ENCODE results near the gene MUC2. TPM values are rescaled to one million over a fixed set of nuclear protein-coding genes. Genes with fewer than 3 reads are reported as not detected.

MUC2 gene
- total and polyA plus RNA-seq, 10 of the 15 experiments (the other 5 are each of a cell fraction or from before 2014, with no cell fraction given) = 0.23 TPM; not detected in 9

- RAD21 ChIA-PET (ENCODE audit: unreplicated experiment) = interaction anchor here (0.7 kb wide), 1 partner anchor 211 kb away, joined by 3 read pairs; no protein-coding TSS in a partner anchor
- no peak for TF ChIP-seq MYC (IDR thresholded peaks at IDR 0.05; ENCODE audit: insufficient read depth, insufficient read length, insufficient replicate concordance, low read length, severe bottlenecking)
- TF ChIP-seq RAD21 (IDR thresholded peaks at IDR 0.05; ENCODE audit: insufficient read depth, low read depth, low read length) = no peak
- TF ChIP-seq USF1 (IDR thresholded peaks at IDR 0.05; ENCODE audit: borderline replicate concordance, extremely low read length, insufficient read depth, low read depth, low read length) = no peak
- TF ChIP-seq E2F8 (IDR thresholded peaks at IDR 0.05; ENCODE audit: low read depth, partially characterized antibody) = no peak
- no peak for TF ChIP-seq NR2C1 (IDR thresholded peaks at IDR 0.05)
- no peak for TF ChIP-seq ESRRA (IDR thresholded peaks at IDR 0.05; ENCODE audit: low read length)
- no peak for TF ChIP-seq BCL11A (IDR thresholded peaks at IDR 0.05; ENCODE audit: low read depth, low read length)
- no peak for TF ChIP-seq MLLT1 (IDR thresholded peaks at IDR 0.05)
- no peak for TF ChIP-seq CHD2 (IDR thresholded peaks at IDR 0.05; ENCODE audit: borderline replicate concordance, low read depth, low read length)
- TF ChIP-seq ZNF622 (IDR thresholded peaks at IDR 0.05) = no peak
- no peak for TF ChIP-seq RFX5 (IDR thresholded peaks at IDR 0.05; ENCODE audit: low read depth, low read length)
- no peak for TF ChIP-seq BCL3 (IDR thresholded peaks at IDR 0.05; ENCODE audit: borderline replicate concordance, insufficient read depth, low read depth, low read length, poor library complexity, severe bottlenecking)
- TF ChIP-seq ZNF207 (IDR thresholded peaks at IDR 0.05; ENCODE audit: borderline replicate concordance) = no peak
- TF ChIP-seq MTA2 (IDR thresholded peaks at IDR 0.05; ENCODE audit: low read depth) = no peak
- TF ChIP-seq TARDBP (IDR thresholded peaks at IDR 0.05; ENCODE audit: borderline replicate concordance) = no peak
- no peak for TF ChIP-seq CEBPB (IDR thresholded peaks at IDR 0.05; ENCODE audit: borderline replicate concordance in 1 of 2, low read depth in 2 of 2, low read length in 2 of 2)
Observed at GRCh38 chr11:1054143-1055108, 20.2 kb upstream of the MUC2 start.

More at GRCh38 chr11:1054143-1055108, 20.2 kb upstream of the MUC2 start:
- Histone ChIP-seq H3K79me2 (ENCODE audit: control insufficient read depth, insufficient read depth, low read length) (no peaks in the 10 kb centered on the region), H3K9me3 (replicated peaks; ENCODE audit: control insufficient read depth, insufficient read depth, low read length) (no peaks in the 10 kb centered on the region), H4K20me1 (ENCODE audit: control insufficient read depth, insufficient read depth) (no peaks in the 10 kb centered on the region), H3K4me3 (no peak overlapping the region), H3K4me1 (ENCODE audit: control insufficient read depth, insufficient read depth, low read length) (no peaks in the 10 kb centered on the region), H3K27me3 (replicated peaks in 1 of 2; ENCODE audit: control insufficient read depth in 2 of 2, insufficient read depth in 2 of 2, low read length in 1 of 2) (no peaks in the 10 kb centered on the region), H3K36me3 (ENCODE audit: control insufficient read depth in 2 of 2, insufficient read depth in 2 of 2, low read length in 1 of 2) (no peaks in the 10 kb centered on the region), H3K9ac (ENCODE audit: control insufficient read depth, insufficient read depth, low read length) (no peak overlapping the region), H3K4me2 (ENCODE audit: control insufficient read depth, insufficient read depth) (no peak overlapping the region), H2AFZ (ENCODE audit: control insufficient read depth, low read depth, low read length) (no peak overlapping the region), H3K27ac (ENCODE audit: control insufficient read depth, insufficient read depth) (no peak overlapping the region)
- POLR2A ChIA-PET = no interaction called here
- SMC1A ChIA-PET (ENCODE audit: uncharacterized antibody, unreplicated experiment) = no interaction called here
- FAIRE-seq (no peak), ATAC-seq (no peak), DNase-seq (ENCODE audit: low read depth, low spot score) (no peak)
- 32% methylated on average over 23 of the region's 25 CpGs for WGBS (ENCODE audit: insufficient coverage, insufficient replicate concordance, low lambda C conversion rate, missing lambda C conversion rate)
- CTCF ChIA-PET = interaction anchor here (0.6 to 1.0 kb wide), 2 partner anchors 9 to 207 kb away, joined by 3 read pairs; no protein-coding TSS in a partner anchor
- no TSS peak for BruUV-seq (replicated peaks)
- intact Hi-C loops (cut with micrococcal nuclease; ENCODE audit: unreplicated experiment) = loop anchor here (5.0 kb wide), 1 partner anchor 127 kb away; the partner anchor contains the start of gene AP2A2
- in situ Hi-C loops (cut with MboI) = loop anchor here (10.0 kb wide), 1 partner anchor 210 kb away; the partner anchor contains the start of genes POLR2L and TSPAN4
